IPS DF 6.9 (cell line): ENCODE measurements around the gene NACC2.

ENCODE experiments used
- DNase-seq: peaks from one replicate; pipeline ENCODE4 v3.0.0-alpha.2; 2013; ENCODE audit warnings: low read depth, low spot score
- H3K27ac ChIP-seq: one replicate; pipeline ENCODE4 v1.5.1; 2013; ENCODE audit warnings: low read length, control low read depth
- H3K27me3 ChIP-seq: 2 replicates; pipeline ENCODE4 v1.6.1; 2013; ENCODE audit warnings: mild to moderate bottlenecking, low read length; ENCODE audit not compliant: control insufficient read depth, insufficient read depth
- H3K36me3 ChIP-seq: 2 replicates; pipeline ENCODE4 v1.6.1; 2013; ENCODE audit warnings: low read length; ENCODE audit not compliant: control insufficient read depth, insufficient read depth
- H3K4me1 ChIP-seq: 2 replicates; pipeline ENCODE4 v1.6.1; 2013; ENCODE audit warnings: low read length; ENCODE audit not compliant: control insufficient read depth, insufficient read depth
- H3K4me3 ChIP-seq: 2 replicates; pipeline ENCODE4 v1.5.1; 2013; ENCODE audit warnings: mild to moderate bottlenecking, low read length
- H3K9me3 ChIP-seq: 2 replicates; pipeline ENCODE4 v1.6.1; 2013; ENCODE audit warnings: low read length, inconsistent platforms; ENCODE audit not compliant: control insufficient read depth, insufficient read depth
- WGBS: extraction: QIAGEN DNeasy Blood & Tissue Kit; methylation state at CpG from one replicate; pipeline ENCODE4 v1.1.7; 2013; ENCODE audit warnings: mixed read lengths, missing lambda C conversion rate; ENCODE audit not compliant: insufficient read length, insufficient coverage; 5-methylcytosine and 5-hydroxymethylcytosine counted together

NACC2 gene

DNA sequence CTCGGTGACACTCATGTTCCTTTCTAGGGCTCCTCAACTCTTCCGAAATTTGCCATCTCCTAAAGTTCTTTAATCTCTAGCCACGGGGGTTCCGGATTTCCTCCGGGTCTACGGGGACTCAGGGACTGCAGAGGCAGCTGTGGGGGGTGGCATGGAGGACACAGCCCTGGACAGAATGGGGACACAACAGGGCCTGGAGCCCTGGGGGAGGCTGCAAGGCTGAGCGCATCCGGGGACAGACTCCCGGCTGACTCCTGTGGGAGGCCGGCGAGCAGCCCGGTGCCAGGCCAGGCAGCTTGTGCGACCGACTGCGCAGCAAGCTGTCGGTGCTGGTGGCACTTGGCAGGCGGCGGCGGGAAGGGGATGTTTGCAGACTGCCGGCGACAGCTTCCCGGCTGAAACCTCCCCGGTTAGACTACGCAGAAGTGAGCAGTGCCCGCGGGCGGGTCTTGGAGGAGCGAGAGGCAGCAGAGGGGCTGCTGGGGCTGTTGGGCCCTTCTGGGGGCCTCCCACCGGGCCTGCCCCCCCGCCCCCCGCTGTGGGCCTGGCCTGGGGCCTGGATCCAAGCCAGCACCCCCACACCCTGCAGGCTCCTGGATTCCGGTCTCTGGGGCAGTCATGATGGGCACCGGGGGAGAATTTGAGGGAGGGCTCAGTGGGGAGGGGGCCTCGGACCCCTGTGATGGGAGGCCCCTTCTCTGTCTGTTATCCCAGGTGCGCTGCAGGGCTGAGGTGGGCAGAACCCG lies 105.2 kb downstream of the NACC2 start:
- Histone ChIP-seq H3K36me3 (no peaks in the 10 kb centered on the region), H3K4me1 (peaks cover 11% of the 10 kb centered on the region), H3K27me3 (no peaks in the 10 kb centered on the region), H3K4me3 (no peak overlapping the region), H3K27ac (no peak overlapping the region), H3K9me3 (no peaks in the 10 kb centered on the region)
- no CpG with 5 or more reads among the region's 36 CpGs for WGBS
- no peak for DNase-seq

DNA sequence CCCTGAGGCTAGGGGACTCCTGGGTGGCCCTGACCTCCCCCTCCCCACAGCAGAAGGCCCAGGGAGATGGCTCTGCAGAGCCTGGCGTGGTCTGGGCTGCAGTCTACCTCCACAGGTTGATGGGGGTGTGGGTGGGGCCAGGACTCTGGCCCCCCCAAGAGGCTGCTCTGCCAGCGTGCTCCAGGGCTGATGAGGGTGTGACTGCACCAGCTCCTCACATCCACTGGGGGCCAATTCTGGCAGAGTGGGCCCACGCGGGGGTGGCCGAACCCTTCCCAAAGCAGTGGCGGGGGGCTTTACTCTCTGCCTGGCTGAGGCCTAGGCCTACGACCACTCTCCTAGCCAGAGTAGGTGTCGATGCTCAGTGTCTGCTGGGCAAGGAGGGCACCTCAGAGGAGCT lies 105.9 kb downstream of the NACC2 start:
- H3K9me3 ChIP-seq: no peaks in the 10 kb centered on the region
- H3K27me3 ChIP-seq: no peaks in the 10 kb centered on the region
- H3K4me3 ChIP-seq: no peak overlapping the region
- H3K27ac ChIP-seq: no peak overlapping the region
- no peak for DNase-seq
- no CpG with 5 or more reads among the region's 8 CpGs for WGBS
- H3K36me3 ChIP-seq: no peaks in the 10 kb centered on the region
- H3K4me1 ChIP-seq: peaks cover 9% of the 10 kb centered on the region

DNA sequence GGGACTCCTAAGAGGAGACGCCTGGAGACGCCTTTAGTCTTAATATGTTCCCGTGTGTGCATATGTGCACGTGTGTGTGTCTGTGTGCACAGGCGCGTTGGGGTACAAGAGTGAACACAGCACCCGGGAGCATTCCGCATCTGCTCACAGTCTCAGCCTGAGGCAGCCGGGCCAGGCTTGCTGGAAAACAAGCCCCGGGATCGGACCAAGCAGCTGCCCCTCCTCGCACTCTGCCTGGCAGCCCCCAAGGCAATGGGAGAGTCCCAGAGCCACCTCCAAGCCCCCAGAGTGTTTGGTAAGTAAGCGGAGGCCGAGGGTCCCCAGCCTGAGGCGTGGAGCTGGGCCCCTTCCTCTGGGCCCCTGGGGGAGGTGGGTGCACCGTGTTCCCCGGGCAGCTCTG lies 106.6 kb downstream of the NACC2 start:
- Histone ChIP-seq H3K4me1 (peaks cover 5% of the 10 kb centered on the region), H3K27ac (no peak overlapping the region), H3K4me3 (no peak overlapping the region), H3K27me3 (no peaks in the 10 kb centered on the region), H3K36me3 (no peaks in the 10 kb centered on the region), H3K9me3 (no peaks in the 10 kb centered on the region)
- no CpG with 5 or more reads among the region's 17 CpGs for WGBS
- DNase-seq: no peak

DNA sequence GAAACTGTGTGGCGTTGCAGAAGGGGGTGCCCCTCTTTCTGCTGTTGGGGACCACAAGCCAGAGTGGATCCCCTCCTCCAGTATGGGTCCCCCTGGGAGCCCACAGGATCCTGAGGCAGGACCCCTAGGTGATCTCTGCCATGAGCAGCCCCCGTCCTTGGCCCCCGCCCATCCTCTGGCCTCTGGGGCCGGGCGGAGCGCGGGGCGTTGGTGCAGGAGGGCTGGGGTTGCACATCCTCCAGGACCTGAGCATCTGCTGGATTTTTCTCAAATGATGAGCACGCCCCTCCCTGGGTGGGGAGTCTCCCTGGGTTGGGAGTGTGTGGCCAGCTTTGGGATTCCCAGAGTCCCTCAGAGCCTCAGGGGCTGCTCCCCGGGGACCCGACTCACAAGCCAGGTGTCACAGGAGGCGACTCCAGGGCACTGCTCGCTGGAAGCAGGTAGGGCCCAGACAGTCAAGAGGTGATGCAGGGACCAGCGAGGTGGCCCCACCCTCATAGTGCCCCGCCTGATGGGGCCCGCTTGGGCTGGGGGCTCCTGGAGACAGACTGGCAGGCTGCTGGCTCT lies 107.2 kb downstream of the NACC2 start:
- Histone ChIP-seq H3K36me3 (no peaks in the 10 kb centered on the region), H3K4me3 (no peak overlapping the region), H3K27ac (no peak overlapping the region), H3K27me3 (no peaks in the 10 kb centered on the region), H3K4me1 (peaks cover 2% of the 10 kb centered on the region), H3K9me3 (no peaks in the 10 kb centered on the region)
- no peak for DNase-seq
- WGBS: no CpG with 5 or more reads among the region's 16 CpGs

DNA sequence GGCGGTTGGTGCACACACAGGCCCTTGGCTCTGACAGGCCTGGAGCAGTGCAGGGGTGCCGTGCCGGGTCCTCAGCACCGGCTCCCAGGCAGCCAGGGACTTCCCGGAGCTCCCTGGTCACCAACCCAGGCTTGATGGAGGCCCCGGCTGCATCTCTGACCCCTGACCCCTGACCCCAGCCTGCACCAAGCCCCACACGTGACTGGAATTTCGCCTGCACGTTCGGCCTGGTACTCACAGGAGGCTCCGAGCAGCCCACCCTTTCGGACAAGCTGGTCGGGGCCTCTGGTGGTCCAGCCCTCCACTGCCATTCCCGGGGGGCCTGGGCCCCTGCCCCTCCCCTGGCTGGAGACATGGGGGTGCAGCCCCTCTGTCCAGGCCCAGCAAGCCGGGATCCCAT lies 108.5 kb downstream of the NACC2 start:
- no CpG with 5 or more reads among the region's 15 CpGs for WGBS
- H3K27ac ChIP-seq: no peak overlapping the region
- H3K36me3 ChIP-seq: no peaks in the 10 kb centered on the region
- H3K27me3 ChIP-seq: no peaks in the 10 kb centered on the region
- no peaks in the 10 kb centered on the region; the same call in 1 of the 2 replicates for H3K4me1 ChIP-seq
- no peak overlapping the region for H3K4me3 ChIP-seq
- DNase-seq: no peak
- no peaks in the 10 kb centered on the region for H3K9me3 ChIP-seq

DNA sequence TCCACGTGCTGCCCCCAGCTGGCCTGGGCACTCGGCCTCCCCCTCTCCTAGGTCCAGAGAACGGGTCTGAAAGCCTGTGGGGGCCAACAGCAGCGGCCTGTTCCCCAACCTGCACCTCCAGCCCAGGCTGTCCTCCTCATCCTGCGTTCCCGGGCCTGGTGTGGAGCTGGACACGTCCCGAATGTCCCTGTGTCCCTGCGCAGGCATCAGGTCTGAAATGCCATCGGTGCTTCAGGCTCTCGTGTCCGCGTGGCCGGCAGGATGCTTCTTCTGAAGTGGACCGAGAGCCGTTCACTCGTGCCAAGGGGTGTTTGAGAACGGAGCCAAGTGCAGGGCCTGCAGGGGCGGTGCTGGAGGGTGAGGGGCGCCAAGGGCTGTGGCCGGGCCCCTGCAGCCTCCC lies 109.2 kb downstream of the NACC2 start:
- Histone ChIP-seq H3K4me3 (no peak overlapping the region), H3K27ac (no peak overlapping the region), H3K36me3 (no peaks in the 10 kb centered on the region), H3K27me3 (no peaks in the 10 kb centered on the region), H3K9me3 (no peaks in the 10 kb centered on the region), H3K4me1 (no peaks in the 10 kb centered on the region; the same call in 1 of the 2 replicates)
- no peak for DNase-seq
- WGBS: no CpG with 5 or more reads among the region's 21 CpGs

DNA sequence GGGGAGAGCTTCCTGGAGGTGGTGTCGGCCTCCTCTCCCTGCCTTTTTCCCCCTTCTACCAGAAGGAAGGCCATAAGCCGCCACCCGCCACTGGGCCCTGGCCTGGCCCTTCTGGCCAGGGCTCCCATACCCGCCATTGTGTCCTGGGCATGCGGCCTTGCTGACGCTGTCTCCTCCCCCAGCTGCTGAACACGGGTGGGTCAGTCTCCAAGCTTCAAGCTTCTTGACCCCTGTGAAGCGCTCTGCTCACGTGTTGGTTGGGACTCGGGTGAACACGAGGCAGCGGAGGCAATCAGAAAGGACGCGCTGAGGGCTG lies 109.7 kb downstream of the NACC2 start:
- Histone ChIP-seq H3K27me3 (no peaks in the 10 kb centered on the region), H3K4me3 (no peak overlapping the region), H3K4me1 (no peaks in the 10 kb centered on the region; the same call in 1 of the 2 replicates), H3K27ac (no peak overlapping the region), H3K9me3 (no peaks in the 10 kb centered on the region), H3K36me3 (no peaks in the 10 kb centered on the region)
- no peak for DNase-seq
- WGBS: no CpG with 5 or more reads among the region's 14 CpGs

DNA sequence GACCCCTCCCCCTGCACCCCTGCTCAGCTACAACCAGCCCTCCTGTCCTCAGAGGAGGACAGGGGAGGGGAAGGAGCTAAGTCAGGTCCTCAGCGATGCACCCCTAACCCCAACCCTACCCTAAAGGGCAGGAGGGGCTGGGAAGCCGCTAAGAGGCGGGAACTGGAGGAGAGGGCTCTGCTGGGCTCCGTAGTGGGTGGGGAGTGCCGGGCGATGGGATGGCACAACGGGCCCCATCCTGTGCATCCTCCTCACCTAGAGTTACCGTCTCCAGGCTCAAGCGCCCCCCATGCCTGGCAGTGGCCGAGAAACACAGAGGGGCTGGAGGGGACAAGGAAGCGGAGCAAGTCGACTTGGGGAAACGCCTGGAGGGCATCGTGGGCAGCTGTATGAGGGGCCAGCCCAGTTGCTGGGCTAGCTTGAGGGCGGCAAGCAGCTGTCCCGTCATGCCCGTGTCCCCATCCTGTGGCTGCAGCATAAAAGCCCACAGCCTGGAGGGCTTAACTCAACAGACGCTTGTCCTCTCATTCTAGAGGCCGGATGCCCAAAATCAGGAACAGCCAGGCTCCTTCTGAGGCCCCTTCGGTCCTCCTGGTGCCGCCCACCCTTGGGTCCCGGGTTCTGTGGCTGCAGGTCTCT lies 110.9 kb downstream of the NACC2 start:
- no peaks in the 10 kb centered on the region for H3K9me3 ChIP-seq
- H3K27ac ChIP-seq: no peak overlapping the region
- no peak for DNase-seq
- no peaks in the 10 kb centered on the region; the same call in 1 of the 2 replicates for H3K4me1 ChIP-seq
- no peaks in the 10 kb centered on the region for H3K27me3 ChIP-seq
- H3K4me3 ChIP-seq: no peak overlapping the region
- no CpG with 5 or more reads among the region's 22 CpGs for WGBS
- H3K36me3 ChIP-seq: no peaks in the 10 kb centered on the region

DNA sequence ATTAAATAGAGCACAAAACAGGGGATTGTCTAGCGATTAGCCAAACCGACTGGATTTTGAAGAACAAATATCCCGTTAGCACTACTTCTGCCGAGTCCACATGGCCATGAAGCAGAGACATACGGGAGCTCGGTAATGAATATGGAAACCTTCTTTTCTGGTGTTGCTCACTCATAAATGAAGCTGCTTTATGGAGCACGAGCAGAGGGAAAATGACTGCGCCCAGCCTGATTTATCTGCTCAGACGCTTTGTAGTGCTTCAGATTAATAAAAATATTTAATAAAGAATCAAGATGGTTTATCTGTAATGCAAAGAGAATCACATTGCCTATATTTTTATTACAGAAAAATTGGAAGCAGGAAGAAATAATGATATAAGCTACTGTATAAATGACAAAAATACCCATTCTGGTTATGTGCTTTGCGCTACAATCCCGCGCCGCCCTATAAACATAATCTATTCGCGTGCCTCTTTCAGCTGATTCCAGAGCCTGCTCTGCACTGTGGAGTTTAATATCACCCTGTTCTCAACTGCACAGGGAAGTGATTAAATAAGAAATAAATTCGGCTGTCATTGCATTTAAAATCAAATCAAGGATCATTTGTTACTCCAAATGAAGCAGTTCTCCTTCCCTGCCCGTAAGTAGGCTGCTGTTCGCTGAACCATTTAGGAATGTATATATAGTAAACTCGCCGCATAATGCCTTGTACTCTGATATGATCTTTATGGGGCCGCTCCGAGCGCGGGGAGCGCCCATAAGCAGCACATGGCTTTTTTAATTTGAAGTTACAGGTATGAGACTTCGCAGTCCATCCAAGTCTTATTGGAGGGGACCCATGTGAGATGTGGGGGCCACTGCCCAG lies 111.6 kb downstream of the NACC2 start:
- H3K4me3 ChIP-seq: no peak overlapping the region
- H3K27ac ChIP-seq: no peak overlapping the region
- WGBS: no CpG with 5 or more reads among the region's 26 CpGs
- H3K36me3 ChIP-seq: no peaks in the 10 kb centered on the region
- H3K27me3 ChIP-seq: no peaks in the 10 kb centered on the region
- H3K9me3 ChIP-seq: no peaks in the 10 kb centered on the region
- H3K4me1 ChIP-seq: no peaks in the 10 kb centered on the region; the same call in 1 of the 2 replicates
- DNase-seq: no peak

DNA sequence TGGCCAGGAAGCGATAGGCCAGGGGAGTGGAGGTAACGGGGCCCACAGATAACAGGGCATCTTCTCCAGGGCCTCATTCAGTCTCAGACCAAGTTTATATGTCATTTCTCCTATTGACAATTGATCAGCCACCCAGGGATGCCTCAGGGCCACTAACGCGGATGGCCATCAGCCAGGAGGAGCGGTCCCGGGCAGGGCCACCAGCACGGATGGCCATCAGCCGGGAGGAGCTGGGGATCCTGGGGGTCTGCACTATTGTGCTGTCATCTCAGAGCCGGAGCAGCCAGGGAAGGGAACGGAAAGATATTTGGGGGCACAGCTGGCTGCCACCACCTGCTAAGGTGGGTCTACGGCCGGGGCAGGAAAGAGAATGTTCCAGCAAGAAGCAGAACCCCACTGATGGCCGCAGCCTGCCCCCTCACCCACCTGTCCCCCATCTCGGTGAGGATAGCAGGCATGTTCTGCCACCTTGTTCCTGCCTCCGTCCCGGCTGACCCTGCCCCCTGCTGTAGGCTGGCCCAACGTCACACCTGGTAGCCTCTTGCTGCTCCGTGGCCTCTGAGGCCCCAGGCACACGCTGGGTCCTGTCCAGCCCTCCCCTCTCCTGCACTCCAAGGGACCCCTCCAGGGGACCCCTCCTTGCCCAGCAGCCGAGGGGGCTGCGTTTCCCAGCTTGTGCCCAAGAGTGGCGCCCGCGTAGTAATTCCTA lies 112.4 kb downstream of the NACC2 start:
- Histone ChIP-seq H3K27me3 (no peaks in the 10 kb centered on the region), H3K36me3 (no peaks in the 10 kb centered on the region), H3K27ac (no peak overlapping the region), H3K4me3 (no peak overlapping the region), H3K9me3 (no peaks in the 10 kb centered on the region), H3K4me1 (no peaks in the 10 kb centered on the region; the same call in 1 of the 2 replicates)
- no CpG with 5 or more reads among the region's 24 CpGs for WGBS
- DNase-seq: no peak
